ENCODE data around the gene NLRC4.
"Not testable (repeated sequence)": the region's sequence is repeated elsewhere in the genome, so short reads cannot be mapped to it uniquely, and the experiment has no call there.

NLRC4 gene, protein sequence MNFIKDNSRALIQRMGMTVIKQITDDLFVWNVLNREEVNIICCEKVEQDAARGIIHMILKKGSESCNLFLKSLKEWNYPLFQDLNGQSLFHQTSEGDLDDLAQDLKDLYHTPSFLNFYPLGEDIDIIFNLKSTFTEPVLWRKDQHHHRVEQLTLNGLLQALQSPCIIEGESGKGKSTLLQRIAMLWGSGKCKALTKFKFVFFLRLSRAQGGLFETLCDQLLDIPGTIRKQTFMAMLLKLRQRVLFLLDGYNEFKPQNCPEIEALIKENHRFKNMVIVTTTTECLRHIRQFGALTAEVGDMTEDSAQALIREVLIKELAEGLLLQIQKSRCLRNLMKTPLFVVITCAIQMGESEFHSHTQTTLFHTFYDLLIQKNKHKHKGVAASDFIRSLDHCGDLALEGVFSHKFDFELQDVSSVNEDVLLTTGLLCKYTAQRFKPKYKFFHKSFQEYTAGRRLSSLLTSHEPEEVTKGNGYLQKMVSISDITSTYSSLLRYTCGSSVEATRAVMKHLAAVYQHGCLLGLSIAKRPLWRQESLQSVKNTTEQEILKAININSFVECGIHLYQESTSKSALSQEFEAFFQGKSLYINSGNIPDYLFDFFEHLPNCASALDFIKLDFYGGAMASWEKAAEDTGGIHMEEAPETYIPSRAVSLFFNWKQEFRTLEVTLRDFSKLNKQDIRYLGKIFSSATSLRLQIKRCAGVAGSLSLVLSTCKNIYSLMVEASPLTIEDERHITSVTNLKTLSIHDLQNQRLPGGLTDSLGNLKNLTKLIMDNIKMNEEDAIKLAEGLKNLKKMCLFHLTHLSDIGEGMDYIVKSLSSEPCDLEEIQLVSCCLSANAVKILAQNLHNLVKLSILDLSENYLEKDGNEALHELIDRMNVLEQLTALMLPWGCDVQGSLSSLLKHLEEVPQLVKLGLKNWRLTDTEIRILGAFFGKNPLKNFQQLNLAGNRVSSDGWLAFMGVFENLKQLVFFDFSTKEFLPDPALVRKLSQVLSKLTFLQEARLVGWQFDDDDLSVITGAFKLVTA

GRCh38 chr2:32264422-32265105, at the start of gene NLRC4:
Gene NLRC4, minus strand, starts transcription at chr2:32264886. Its CDS starts 8,111 bp downstream, at chr2:32256775.
- in situ Hi-C loops (cut with HindIII; ENCODE audit: low pct_unique_long_range_greater_than_20kb, low sequenced_read_pairs), result no loop called here
- no peak for DNase-seq (ENCODE audit: low read depth in 1 of 2, low spot score in 1 of 2)
- TF ChIP-seq JUND (IDR thresholded peaks at IDR 0.05; ENCODE audit: low read depth), result no peak

DNA sequence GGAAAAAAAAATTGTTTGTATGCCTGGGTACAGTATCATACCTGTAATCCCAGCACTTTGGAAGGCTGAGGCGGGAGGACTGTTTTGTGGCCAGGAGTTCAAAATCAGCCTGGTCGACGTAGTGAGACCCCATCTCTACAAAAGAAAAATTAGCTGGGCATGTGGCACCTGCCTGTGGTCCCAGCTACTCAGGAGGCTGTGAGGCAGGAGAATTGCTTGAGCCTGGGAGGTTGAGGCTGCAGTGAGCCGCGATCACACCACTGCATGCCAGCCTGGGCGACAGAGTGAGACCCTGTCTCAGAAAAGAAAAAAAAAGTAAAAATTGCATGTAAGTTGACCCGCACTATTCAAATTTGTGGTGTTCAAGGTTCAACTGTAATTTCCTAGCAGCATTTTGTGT, 45.9 kb upstream of the NLRC4 start:
- no peak for DNase-seq (ENCODE audit: low read depth in 1 of 2, low spot score in 1 of 2)
- TF ChIP-seq JUND (IDR thresholded peaks at IDR 0.05; ENCODE audit: low read depth), result no peak
- in situ Hi-C loops (cut with HindIII; ENCODE audit: low pct_unique_long_range_greater_than_20kb, low sequenced_read_pairs), result no loop called here

DNA sequence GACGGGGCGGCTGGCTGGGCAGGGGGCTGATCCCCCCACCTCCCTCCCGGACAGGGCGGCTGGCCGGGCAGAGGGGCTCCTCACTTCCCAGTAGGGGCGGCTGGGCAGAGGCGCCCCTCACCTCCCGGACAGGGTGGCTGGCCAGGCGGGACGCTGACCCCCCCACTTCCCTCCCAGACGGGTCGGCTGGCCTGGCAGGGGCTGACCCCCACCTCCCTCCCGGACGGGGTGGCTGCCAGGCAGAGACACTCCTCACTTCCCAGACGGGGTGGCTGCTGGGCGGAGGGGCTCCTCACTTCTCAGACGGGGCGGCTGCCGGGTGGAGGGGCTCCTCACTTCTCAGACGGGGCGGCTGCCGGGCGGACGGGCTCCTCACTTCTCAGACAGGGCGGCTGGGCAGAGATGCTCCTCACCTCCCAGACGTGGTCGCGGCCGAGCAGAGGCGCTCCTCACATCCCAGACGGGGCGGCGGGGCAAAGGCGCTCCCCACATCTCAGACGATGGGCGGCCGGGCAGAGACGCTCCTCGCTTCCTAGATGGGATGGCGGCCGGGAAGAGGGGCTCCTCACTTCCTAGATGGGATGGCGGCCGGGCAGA, 29.4 kb upstream of the NLRC4 start:
- DNase-seq (ENCODE audit: low read depth in 1 of 2, low spot score in 1 of 2); in situ Hi-C loops (cut with HindIII; ENCODE audit: low pct_unique_long_range_greater_than_20kb, low sequenced_read_pairs): not testable (repeated sequence)

DNA sequence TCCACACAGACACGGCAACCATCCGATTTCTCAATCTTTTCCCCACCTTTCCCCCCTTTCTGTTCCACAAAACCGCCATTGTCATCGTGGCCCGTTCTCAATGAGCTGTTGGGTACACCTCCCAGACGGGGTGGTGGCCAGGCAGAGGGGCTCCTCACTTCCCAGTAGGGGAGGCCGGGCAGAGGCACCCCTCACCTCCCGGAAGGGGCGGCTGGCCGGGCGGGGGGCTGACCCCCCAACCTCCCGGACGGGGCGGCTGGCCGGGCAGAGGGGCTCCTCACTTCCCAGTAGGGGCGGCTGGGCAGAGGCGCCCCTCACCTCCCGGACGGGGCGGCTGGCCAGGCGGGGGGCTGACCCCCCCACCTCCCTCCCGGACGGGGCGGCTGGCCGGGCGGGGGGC, 28.8 kb upstream of the NLRC4 start:
- DNase-seq (ENCODE audit: low read depth in 1 of 2, low spot score in 1 of 2); in situ Hi-C loops (cut with HindIII; ENCODE audit: low pct_unique_long_range_greater_than_20kb, low sequenced_read_pairs): not testable (repeated sequence)

- DNase-seq (ENCODE audit: low read depth in 1 of 2, low spot score in 1 of 2), result no peak
- in situ Hi-C loops (cut with HindIII; ENCODE audit: low pct_unique_long_range_greater_than_20kb, low sequenced_read_pairs), result no loop called here
- TF ChIP-seq JUND (IDR thresholded peaks at IDR 0.05; ENCODE audit: low read depth), result no peak
Observed at GRCh38 chr2:32291746-32292145, 27.1 kb upstream of the NLRC4 start.

- in situ Hi-C loops (cut with HindIII; ENCODE audit: low pct_unique_long_range_greater_than_20kb, low sequenced_read_pairs), result no loop called here
- TF ChIP-seq JUND (IDR thresholded peaks at IDR 0.05; ENCODE audit: low read depth), result no peak
- no peak for DNase-seq (ENCODE audit: low read depth in 1 of 2, low spot score in 1 of 2)
Observed at GRCh38 chr2:32290000-32290339, 25.3 kb upstream of the NLRC4 start.

- peak in 1 of 2 experiments; percentile 10 for DNase-seq (ENCODE audit: low read depth in 1 of 2, low spot score in 1 of 2)
- in situ Hi-C loops (cut with HindIII; ENCODE audit: low pct_unique_long_range_greater_than_20kb, low sequenced_read_pairs), result no loop called here
- no peak for TF ChIP-seq JUND (IDR thresholded peaks at IDR 0.05; ENCODE audit: low read depth)
Observed at GRCh38 chr2:32289165-32289999, 24.7 kb upstream of the NLRC4 start.

DNA sequence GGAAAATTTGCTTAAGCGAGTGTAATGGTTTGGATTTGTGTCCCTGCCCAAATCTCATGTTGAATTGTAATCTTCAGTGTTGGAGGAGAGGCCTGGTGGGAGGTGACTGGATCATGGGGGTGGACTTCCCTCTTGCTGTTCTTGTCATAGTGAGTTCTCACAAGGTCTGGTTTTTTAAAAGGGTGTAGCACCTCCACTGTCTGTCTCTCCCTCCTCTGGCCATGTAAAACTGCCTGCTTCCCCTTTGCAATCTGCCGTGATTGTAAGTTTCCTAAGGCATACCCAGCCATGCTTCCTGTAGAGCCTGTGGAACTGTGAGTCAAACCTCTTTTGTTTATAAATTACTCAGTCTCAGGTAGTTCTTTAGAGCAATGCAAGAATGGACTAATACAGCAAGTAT, 19.6 kb upstream of the NLRC4 start:
- DNase-seq (ENCODE audit: low read depth in 1 of 2, low spot score in 1 of 2), result no peak
- no peak for TF ChIP-seq JUND (IDR thresholded peaks at IDR 0.05; ENCODE audit: low read depth)
- in situ Hi-C loops (cut with HindIII; ENCODE audit: low pct_unique_long_range_greater_than_20kb, low sequenced_read_pairs), result no loop called here

DNA sequence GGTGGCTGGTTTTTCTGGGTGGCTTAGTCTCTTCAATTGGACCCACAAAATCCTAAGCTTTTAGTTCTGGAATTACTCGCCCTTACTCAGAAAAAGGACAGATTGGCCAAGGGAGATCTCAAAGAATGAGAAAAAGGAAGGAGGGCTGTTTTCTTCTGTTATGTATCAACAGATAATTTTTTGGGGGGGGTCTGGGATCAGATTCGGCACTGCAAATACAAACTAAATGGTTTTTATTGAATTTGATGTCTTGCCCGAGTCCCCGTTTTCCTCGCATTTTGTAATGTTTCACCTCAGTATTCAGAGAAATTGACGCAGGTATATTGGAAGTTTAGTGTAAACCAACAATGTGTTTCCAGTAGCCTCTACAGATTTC, 13.8 kb upstream of the NLRC4 start:
- no peak for TF ChIP-seq JUND (IDR thresholded peaks at IDR 0.05; ENCODE audit: low read depth)
- in situ Hi-C loops (cut with HindIII; ENCODE audit: low pct_unique_long_range_greater_than_20kb, low sequenced_read_pairs), result no loop called here
- DNase-seq (ENCODE audit: low read depth in 1 of 2, low spot score in 1 of 2), result peak in 1 of 2 experiments; percentile 34

GRCh38 chr2:32277674-32278477, 13.2 kb upstream of the NLRC4 start, which contains the start of gene YIPF4:
Gene YIPF4, plus strand, starts transcription at chr2:32277904. Its CDS starts 252 bp downstream, at chr2:32278156.
- DNase-seq (ENCODE audit: low read depth in 1 of 2, low spot score in 1 of 2), result peak; percentile 90 to 96
- TF ChIP-seq JUND (IDR thresholded peaks at IDR 0.05; ENCODE audit: low read depth), result no peak
- in situ Hi-C loops (cut with HindIII; ENCODE audit: low pct_unique_long_range_greater_than_20kb, low sequenced_read_pairs), result no loop called here

GRCh38 chr2:32277363-32277673, 12.6 kb upstream of the NLRC4 start:
- in situ Hi-C loops (cut with HindIII; ENCODE audit: low pct_unique_long_range_greater_than_20kb, low sequenced_read_pairs), result no loop called here
- TF ChIP-seq JUND (IDR thresholded peaks at IDR 0.05; ENCODE audit: low read depth), result no peak
- DNase-seq (ENCODE audit: low read depth in 1 of 2, low spot score in 1 of 2), result no peak

DNA sequence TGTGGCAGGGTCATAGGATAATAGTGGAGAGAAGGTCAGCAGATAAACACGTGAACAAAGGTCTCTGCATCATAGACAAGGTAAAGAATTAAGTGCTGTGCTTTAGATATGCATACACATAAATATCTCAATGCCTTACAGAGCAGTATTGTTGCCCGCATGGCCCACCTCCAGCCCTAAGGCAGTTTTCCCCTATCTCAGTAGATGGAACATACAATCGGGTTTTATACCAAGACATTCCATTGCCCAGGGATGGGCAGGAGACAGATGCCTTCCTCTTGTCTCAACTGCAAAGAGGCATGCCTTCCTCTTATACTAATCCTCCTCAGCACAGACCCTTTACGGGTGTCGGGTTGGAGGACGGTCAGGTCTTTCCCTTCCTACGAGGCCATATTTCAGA, 11.1 kb upstream of the NLRC4 start:
- in situ Hi-C loops (cut with HindIII; ENCODE audit: low pct_unique_long_range_greater_than_20kb, low sequenced_read_pairs); DNase-seq (ENCODE audit: low read depth in 1 of 2, low spot score in 1 of 2): not testable (repeated sequence)
